ENCODE results near the gene WWOX. TPM values are rescaled to one million over a fixed set of nuclear protein-coding genes. Genes with fewer than 3 reads are reported as not detected.
"Not testable (repeated sequence)": the region's sequence is repeated elsewhere in the genome, so short reads cannot be mapped to it uniquely, and the experiment has no call there.

WWOX gene
- total RNA-seq, 1 experiment from 2014 or later: 18.0 TPM

DNA sequence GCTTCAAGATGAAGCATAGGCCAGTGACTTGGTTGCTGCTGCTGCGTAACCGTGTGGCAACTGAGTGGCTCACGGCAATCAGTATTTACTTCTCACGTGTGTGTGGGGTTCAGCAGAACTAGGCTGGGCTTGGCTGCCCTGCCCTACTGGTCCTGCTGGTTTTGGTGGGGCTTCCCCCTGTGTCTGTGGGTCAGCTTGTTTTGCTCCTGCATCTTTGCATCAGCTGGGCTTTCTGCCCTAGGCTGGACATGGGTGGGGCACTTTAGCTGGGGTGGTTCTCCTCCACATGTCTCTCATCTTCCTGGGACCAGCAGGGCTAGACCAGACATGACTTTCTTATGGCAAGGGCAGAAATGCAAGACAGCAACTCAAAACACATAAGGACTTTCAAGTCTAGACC lies 950.6 kb downstream of the WWOX start:
- DNase-seq (ENCODE audit: low read depth): no peak

DNA sequence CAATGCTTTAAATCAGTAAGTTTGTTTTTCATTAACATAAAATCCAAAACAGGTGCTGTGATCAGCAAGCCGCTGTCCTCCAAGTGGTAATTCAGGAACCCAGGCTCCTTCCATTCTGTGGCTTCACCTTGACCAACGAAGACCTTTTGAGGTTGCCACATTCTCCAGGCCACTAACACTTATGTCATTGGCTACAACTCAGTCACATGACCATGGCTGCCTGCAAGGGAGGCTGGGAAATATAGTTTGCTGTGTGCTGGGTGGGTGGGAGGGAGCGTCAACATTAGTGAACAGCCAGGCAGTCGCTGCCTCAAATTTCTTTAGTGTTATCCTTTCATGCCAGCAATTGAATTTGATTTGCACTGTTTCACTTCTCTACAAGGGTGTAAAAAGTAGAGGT lies 951.9 kb downstream of the WWOX start:
- DNase-seq (ENCODE audit: low read depth): no peak

DNA sequence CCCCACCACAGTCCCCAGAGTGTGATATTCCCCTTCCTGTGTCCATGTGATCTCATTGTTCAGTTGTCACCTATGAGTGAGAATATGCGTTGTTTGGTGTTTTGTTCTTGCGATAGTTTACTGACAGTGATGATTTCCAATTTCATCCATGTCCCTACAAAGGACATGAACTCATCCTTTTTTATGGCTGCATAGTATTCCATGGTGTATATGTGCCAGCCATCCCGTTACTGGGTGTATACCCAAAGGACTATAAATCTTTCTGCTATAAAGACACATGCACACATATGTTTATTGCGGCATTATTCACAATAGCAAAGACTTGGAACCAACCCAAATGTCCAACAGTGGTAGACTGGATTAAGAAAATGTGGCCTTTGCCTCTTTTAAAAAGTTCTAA lies 952.7 kb downstream of the WWOX start:
- DNase-seq (ENCODE audit: low read depth): not testable (repeated sequence)

DNA sequence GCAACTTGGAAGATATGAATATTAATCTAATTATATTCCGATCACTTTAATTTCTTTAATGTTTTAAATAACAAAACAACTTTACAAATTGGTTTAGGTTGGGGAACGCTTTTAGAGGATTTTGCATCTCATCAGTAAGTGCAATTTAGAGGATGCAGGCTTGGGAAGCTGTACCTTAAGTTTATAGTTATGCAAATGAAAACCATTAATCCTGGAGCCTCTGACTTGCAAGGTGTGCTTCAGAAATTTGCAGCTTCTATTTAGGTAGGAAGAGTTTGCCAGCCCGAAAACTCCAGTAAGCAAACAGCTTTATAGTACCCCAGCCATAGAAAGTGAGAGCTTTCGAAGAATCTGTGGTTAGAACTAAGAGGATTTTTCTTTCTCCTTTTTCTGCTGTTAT lies 954.1 kb downstream of the WWOX start:
- DNase-seq (ENCODE audit: low read depth): no peak

DNA sequence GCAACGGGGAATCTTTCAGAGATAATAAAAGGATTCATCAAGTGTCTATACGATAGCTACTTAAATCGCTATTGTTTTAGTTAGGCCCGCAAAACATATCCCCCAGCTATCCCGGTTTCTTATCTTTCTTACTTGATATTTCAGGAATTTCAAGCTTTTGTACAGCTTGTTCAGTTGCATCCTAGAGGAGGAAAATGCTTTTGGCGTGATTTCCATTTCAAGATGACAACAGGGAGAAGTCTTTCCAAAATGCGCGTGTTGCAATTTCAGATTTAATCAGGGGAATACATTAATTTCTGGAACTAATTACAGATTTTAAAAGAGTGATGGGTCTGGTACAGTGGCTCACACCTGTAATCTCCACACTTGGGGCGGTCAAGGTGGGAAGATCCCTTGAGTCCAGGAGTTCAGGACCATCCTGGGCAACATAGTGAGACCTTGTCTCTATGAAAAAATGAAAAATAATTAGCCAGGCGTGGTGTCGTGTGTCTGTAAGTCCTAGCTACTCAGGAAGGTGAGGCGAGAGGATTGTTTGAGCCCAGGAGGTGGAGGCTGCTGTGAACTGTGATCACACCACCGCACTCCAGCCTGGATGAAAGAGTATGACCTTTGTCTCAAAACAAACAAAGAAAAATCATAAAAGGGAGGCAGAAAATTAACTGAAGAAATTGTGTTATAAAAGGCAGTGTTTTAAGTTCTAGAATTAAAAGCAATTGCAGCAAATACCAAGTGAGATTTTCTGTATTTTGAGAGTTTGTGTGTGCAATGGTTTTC lies 954.9 kb downstream of the WWOX start:
- no peak for DNase-seq (ENCODE audit: low read depth)

- DNase-seq (ENCODE audit: low read depth): no peak
Measured at GRCh38 chr16:79055251-79055970, 956.0 kb downstream of the WWOX start.

DNA sequence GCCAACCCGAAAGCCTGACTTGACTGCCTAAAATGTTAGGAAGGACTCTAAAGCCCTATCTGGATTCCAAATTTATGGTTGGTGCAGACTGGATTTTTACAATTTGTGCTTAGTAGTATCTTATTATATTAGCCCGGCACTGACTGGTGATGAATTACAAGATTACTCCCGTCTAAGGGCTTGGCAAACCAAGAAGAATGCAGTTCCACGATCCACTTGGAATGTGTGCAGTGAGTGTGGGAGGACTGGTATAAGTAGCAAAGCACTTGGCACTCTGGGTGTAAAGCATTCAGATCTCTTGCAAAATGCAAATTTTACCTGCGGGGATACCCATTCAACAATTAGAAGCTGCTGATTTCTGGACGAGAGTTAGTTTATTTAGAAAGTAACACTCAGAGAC lies 961.7 kb downstream of the WWOX start:
- no peak for DNase-seq (ENCODE audit: low read depth)

DNA sequence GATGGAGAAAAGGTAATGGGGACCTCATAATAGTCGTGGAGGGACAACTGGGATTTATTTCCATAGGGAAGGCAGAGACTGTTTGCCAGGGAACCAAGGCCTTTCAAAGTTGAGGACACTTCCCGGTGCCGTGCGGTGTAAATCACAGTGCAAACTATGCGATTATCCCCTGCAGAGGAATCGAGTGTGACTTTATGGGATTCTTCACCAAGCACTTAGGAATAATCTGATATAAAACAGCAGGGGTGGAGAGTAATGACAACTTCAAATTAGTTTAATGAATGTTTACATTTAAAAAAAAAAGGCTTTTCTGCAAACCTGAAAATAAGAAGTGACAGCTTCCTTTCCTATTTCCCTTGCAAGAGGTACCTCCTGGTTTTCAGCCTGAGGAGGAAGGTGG lies 962.9 kb downstream of the WWOX start:
- DNase-seq (ENCODE audit: low read depth): no peak

- no peak for DNase-seq (ENCODE audit: low read depth)
Measured at GRCh38 chr16:79062821-79063220, 963.4 kb downstream of the WWOX start.

- DNase-seq (ENCODE audit: low read depth): no peak
Measured at GRCh38 chr16:79064256-79064972, 965.0 kb downstream of the WWOX start.

DNA sequence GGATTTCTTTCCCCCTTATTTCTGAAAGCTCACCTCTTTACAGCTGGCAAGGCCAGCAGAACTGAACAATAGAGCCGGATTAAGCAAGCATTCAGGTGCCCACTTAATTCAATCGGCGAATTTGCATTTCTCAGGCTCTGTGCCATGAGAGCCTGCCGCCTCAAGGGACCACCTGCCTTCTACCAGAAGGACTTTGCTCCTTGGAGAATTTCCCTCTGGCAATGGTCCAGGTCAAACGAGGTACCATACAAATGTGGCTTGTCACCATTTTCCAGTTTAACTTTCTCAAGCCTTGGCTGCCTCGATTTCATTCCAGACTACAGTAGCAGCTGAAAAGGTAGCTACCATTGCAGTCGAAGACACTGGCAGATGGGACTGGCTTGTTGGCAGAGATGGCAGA lies 967.1 kb downstream of the WWOX start:
- DNase-seq (ENCODE audit: low read depth): no peak

DNA sequence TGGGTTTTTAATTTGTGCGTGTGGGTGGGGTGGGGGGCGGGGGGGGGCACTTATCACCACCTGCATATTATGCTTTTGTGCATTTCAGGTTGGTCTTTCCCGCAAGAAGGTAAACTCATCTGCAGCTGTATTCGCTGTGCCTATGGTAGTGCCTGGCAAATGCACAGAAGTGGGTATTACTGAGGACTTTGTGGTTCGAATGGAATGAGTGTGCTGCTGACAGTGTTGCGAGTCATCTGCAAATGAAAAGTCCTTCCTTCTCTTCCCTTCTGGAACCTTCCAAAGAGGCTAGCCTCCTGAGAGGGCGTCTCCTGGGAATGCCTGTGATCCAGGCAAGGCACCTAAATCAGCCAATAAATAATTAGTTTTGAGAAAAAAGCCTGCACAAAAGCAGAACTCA lies 968.1 kb downstream of the WWOX start:
- DNase-seq (ENCODE audit: low read depth): no peak

DNA sequence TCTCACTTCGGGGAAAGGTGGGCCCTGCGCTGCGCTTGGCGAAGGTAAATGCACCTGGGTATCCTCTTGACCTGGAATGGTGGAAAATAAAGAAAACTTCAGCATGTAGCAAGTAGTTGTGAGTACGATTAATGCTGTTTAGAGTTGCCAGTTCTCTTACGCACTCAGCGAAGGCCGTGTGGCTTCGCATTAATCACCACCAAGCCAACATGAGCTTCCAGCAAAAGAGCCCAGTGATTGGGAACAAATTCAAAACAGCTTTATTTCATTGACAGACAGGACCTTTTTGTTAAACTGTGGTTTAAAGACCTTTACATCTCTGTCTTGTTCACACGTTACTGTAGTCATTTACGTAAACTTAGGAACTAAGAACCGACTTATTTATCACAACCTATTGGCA lies 969.7 kb downstream of the WWOX start:
- no peak for DNase-seq (ENCODE audit: low read depth)

DNA sequence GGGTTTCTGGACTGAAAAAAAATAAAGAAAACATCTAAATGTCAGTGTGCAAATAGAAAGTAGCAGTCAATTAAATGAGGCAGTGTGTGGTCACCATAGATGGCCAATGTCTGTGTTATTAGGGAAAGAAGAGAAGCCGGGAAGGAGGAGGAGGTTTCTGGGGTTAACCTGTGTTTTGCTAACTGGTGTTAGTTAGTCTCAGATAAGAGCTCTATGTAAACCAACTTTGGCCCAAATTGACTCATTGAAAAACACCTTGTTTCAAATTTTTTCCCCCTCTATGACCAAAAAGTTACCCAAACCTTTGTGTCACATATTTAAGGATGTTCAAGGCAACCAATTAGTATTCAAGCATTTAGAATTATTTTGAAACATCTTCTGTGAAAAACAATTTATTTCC lies 970.2 kb downstream of the WWOX start:
- no peak for DNase-seq (ENCODE audit: low read depth)

GRCh38 chr16:79071424-79071823 lies 972.0 kb downstream of the WWOX start:
- DNase-seq (ENCODE audit: low read depth): no peak

GRCh38 chr16:79072517-79072916 lies 973.1 kb downstream of the WWOX start:
- no peak for DNase-seq (ENCODE audit: low read depth)

DNA sequence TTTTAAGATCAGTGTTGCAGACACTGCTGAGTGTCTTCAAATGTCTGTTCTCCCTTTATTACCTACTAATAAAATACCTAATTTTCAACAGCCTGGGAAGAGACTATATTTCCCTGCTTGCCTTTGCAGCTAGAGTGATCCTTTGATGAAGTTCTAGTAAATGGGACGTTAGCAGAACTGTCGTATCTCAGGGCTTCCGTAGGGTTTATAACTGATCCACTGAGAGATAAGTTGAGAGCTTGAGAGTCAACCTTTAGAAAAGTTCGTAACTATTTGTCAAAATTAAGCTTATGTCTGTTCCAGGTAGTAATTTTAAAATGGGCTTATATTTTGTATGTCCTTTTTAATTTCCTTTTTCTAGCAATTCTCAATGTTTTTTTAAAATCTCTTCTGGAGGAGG lies 974.1 kb downstream of the WWOX start:
- DNase-seq (ENCODE audit: low read depth): no peak

GRCh38 chr16:79074541-79074940 lies 975.1 kb downstream of the WWOX start:
- DNase-seq (ENCODE audit: low read depth): no peak

DNA sequence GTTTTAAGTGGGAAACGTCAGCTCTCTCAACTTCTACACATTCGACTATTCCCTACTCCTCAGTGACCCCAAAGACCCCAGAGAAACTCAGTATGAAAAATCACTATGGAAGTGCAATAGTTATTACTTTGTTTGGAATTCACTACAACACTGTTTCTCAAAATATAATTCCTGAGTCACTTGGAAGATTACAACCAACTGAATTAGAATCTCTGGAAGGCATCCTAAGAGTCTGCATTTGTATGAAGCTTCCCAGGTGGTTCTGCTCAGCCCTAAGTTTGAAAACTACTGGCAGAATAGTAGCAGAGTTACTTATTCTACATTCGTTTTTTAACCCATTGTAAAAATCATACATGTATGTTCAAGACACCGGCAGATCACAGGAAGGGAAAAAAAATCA lies 975.5 kb downstream of the WWOX start:
- no peak for DNase-seq (ENCODE audit: low read depth)

DNA sequence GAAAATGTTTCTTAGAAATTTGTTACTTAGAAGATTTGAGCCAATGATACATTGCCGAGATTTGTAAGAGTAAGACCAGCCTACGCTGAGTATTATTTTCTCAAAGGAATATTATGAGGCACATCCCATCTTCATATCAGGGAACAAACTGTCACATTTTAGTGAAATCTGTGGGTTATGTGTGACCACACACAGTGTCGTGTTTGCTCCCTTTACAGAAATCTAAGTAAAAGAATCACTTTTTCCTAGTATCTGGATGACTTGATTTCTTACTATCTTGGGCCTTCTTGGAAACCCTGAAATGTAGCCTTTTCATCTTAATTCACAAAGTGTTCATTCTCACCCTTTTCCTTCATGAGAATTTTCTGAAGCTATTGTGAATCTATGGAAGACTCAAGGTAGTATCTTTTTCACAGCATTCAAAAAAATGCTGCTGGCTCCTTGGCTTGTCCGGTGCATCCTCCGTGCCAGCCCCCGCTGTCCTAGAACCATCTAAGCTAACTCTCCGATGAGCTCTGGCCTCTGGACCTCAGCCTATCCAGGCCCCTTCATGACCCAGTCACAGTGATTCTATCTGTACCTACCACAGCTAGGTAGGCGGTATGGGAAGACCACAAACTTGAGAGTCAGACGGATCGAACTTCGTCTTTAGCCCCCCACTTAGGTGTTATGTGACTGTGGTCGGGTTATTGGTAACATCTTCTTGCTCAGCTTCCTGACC lies 976.8 kb downstream of the WWOX start:
- no peak for DNase-seq (ENCODE audit: low read depth)

DNA sequence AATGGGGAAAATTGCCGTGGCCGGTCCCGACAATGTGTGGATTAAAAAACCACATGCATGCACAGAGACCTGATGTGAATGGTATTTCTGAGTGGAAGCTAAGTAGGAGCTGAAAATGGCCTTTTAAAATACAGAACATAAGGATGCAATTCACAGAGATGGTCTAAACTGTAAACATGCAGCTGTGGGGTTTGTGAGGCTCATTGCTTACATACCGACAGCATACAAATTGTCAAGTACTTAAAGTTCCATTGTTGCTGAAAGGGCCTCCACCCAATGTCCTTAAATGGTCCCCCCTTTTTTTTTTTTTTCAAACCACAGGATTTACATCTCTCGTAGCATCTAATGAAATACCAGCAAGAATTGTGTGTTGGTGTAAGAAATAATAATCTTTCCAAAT lies 977.9 kb downstream of the WWOX start:
- no peak for DNase-seq (ENCODE audit: low read depth)
